Nucleus accumbens (tissue), 56 donors: ENCODE data around the gene NHLH2.
A peak's percentile ranks its signal among the peaks of the same experiment; 100 is the strongest.

Experiments
- DNase-seq, 56 donors: peaks; one replicate each; lab custom pipeline; 2025; lab: John Stamatoyannopoulos, UW

Gene NHLH2

DNA sequence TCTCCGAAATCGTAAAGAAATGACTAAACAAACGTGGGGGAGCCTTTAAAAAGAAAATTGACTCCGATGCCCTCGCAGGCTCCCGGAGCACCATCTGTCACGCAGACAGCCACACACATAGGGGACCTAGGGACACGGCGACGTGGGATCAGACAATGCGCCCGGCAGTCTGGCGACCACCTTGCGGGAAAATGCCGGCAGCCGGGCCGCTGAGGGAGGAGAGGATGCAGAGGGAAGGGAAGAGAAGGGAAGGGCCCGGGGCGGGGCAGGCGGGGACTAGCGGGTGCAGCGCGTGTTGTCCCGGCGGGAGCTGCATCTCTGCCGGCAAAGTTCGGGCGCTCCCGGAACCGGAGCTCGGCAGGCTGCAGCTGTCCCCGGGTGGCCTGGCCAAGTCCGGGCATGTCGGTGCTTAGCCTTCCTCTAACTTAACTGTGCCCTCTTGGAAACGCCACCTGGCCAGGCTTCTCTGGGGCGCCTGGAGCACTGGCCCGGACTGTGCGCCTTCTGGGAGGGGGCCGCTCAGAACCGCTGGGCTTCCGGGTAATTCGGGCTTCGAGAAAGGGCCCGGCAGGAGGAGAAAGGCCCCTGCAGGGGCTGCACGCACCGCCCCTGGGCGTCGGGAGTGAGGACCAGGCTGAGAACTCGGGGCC is 1.8 kb downstream of the NHLH2 start:
- peak in 30 of 56 donors; percentile 9 to 65 (median 40) for DNase-seq

DNA sequence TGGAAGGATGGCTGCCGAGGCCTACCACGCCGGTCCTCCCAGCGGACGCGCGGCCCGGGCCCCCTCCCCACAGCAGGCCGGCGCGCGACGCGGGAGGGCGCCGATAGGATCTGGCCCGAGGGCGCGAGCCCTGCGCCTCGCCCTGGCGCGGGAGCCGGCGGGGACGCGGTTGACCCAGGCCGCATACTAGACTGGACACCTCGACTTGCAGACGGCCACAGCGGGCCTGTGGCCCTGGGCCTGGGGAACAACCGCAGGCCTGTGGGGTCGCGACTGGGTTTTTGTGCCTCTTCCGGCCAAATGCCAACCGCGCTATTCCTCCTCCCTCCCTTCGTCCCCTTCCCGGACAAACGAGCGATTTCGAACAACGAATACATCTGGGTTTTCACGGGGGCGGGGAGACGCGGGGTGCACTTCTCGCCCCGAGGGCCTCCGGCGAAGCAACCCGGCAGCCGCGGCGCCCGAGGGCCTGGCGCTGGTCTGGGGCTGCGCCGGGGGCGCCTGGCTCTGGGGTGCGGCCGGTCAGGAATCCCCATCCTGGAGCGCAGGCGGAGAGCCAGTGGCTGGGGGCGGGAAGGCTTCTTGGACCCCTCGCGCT is 2.4 kb downstream of the NHLH2 start:
- peak in 21 of 56 donors; percentile 15 to 83 (median 42) for DNase-seq

DNA sequence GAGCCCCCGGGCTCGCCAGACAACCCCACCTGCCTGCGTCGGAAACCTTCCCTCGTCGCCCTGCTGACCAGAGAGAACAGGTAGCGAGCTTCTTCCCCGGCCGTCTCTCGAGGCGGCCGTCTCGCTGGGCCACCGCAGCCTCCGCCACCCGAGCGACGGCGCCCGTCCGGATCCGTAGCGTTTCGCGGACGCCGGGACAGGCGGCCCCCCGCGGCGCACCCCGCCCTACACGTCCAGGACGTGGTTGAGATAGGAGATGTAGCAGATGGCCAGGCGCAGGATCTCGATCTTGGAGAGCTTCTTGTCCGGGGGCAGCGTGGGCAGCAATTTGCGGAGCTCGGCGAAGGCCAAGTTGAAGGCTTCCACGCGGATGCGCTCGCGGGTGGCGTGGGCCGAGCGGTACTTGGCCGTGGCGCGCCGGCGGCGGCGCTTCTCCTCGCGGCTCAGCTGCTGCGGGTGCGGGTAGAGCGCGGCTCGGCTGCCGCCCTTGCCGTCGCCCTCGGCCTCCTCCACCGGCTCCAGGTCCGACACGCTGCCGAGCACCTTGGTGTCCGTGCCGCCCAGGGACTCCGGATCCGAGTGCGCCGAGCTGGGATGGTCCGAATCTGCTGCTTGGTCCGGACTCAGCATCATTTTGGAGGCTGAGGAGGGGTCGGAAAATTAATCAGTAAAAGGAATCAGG is 3.0 kb downstream of the NHLH2 start:
- DNase-seq = peak in 20 of 56 donors; percentile 5 to 70 (median 42)

DNA sequence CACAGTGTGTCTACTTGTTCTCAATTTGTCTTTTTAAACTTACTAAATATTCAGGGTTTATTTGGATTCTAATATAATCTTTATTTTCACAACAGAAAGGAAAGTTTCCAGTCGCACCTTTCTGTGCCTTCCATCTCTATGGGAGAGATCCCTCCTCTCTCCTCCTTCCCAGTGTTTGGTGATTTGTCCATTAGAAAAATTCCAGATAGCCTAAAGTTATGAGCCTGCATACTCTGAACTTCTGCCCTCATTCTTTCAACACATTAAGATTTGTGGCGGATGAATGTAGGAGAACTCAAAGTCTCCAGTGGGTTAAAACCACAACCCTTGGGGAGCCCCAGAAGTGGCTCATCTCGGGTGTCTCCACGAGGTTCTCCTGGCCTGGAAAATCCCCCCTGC is 3.6 kb downstream of the NHLH2 start:
- no peak for DNase-seq

DNA sequence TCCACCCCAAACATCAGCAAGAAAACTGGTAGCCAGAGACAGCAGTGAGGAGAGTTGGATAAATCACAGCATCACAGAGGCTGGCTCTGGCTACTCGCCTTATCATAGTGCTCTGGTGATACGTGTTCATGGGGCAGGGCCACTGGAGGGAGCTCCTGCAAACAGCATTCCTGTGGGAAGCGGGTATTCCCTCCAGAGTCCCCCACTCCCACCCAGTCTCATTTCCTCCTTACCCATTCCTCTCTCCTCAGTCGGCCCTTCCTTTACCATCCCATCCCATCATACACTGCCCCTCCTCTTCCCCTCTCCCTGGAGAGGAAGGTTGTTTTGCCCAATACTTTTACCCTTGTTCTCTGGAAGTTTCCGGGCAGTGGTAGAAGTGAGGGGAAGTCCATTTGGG is 7.1 kb downstream of the NHLH2 start:
- DNase-seq = peak in 2 of 56 donors; percentile 1 to 22

DNA sequence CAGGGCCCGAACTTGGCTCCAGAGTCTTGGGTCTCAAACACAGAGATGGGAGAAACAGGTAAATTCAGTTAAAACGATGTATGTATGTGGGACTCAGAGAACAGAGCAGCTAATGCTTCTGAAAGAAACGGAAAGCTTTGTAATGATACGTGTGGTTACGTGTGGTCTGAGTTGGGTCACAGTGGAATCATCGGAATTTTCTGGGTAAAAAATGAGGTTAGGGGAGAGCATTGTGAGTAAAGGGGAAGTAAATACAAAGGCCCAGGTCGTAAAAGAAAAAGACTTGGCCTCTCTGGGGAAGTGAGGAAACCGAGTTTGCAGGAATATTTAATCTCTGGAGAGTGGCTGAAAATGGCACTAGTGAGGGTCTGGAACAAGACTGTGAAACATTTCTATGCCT is 8.3 kb downstream of the NHLH2 start:
- DNase-seq = no peak

DNA sequence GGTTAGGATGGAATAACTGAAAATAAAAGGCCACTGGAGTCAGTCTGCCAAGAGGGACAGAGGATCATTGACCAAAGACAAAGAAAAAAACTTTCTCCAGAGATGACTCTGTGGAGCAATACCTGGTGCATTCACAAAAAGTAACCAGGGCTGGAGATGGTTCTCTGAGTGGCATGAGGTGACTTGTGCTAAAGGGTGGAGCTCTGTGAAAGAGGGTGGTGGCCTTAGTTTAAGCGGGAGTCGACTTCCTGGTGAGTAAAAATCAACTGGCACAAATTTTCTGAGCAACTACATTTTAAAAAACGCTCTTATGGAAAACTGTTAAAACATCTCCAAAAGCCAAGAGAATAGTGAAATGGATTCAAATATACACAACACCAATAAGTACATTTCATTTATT is 10.0 kb downstream of the NHLH2 start:
- no peak for DNase-seq

DNA sequence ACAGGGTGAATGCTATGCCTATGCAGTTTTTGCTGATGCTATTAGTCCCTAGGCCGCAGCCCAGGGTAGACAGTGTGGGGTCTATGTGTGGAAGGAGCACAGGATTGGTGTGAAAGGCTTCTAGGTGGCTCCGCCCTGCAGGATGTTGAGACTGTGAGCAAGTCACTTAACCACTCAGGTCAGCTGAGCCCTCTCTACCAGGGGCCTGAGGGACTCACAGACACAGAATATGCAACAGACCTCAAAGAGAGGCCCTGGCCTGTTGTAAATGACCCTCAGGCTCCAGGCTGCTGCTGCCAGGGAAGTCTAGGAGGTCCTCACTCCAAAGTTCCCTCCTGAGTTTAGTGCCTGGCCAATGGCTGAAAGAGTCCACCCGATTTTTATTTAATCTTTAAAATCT is 11.0 kb downstream of the NHLH2 start:
- DNase-seq = no peak

DNA sequence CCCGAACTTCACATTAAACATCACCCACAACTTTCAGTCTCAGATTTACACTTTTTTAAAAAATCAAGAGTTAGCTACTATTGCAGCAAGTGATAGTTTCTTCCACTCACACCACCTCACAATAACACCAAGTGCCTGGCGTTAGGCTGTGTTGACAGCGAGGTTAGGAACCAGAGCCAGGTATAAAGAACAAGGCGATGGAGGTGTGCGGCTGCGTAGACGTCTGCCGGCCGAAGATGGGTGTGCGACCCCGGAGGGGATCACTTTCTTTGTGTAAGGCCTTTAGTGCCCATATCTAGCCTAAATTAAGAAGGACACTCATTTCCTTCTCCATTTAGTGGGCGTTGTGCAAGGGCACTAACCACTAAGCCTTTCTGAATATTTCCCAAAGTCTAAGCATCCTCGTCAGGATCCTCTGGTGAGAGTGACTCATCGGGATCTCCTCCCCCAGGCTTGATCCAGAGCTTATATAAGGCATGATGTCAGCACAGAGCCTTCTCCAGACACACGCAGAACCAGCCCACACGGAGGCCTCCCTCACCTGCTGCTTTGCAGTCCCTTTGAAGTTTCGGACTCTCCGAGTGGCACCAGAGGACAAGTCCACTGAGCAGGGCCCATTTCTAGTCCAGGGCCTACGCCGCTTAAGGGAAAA is 11.8 kb downstream of the NHLH2 start:
- peak in 26 of 56 donors; percentile 4 to 73 (median 35) for DNase-seq

DNA sequence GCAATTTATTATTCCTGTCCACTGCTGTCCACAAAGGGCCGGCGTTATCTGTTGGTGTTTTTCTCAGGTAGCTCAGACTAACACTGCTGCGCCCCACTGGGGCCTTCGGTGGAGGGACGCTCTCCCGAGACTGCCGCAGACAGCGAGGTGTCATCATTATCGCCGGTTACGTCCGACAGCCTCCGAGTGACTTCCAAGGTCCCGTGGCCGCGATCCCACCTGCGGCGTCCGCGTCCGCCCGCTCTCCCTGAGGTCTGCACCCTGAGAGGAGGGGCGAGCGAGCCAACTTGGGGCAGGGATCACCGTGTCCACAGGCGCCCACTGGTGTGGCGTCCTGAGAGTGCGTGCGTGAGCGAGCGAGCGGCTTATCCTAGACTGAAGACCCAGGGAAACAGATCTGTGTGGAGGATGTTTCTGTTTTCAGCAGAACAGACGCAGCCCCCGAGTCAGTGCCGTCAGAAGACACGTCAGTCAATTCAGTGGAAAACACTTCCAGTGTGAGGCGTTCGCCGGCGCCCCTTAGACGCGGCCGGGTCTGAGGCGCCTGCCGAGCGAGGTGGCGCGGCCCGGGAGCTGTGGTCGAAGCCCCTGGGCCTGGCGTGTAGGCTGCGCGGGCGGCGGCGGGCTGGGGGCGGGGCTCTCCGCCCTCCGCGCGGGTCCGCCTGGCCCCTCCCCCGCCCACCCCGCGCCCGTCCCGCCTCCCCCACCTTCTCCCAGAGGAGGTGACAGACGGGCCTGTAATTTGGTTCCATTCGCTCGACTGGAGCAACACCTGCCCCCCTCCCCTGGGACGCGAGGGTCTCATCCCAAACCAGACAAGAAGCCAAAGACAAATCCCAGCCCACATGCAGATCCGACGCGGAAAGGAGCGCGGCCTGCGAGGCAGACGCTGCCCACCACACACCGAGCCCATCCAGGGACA is 12.6 kb downstream of the NHLH2 start:
- DNase-seq = peak in 14 of 56 donors; percentile 4 to 42 (median 22)

DNA sequence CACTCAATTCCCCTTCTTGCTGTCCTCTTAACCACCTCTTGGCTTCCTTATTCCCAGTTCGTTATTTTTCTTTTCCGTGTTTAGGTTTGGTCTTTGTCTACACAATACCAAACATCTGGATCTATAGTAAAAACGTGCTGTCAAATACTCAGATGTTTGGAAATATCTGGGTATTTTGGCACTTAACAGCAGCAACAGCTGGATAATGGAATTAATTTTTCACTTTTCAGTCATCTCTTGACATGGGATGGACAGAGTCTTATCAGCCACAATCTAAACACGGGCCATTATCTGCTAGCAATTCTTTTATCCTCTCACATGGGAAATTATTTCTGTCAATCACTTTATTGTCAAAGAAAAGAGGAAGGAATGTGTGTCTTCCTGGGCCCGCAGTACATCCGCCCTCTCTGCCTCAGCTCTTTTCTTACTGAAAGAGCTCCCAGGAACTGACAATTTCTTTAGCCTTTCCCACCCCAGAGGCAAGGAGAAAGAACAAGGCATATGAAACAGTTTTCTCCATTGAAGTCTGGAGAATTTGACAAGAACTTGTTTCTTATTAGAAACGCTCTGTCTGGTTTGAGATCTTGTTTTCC is 13.4 kb downstream of the NHLH2 start:
- no peak for DNase-seq

DNA sequence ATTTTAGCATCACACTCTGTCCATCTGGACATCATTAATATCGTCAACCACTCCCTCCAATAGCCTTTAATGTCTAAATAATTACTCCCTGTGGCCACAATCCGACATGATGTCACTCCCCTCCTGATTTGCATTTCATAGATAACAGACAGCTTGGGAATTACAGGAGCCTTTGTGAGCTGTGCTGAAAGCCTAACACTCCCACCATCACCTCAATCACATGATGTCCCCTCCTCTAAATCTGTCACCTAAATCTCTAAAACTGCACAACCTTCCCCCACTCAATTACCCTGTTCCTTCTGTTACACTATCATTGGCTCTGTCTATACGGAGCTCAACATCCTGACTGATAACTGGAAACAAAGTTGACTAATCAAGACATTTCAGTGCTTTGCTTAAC is 14.3 kb downstream of the NHLH2 start:
- DNase-seq = no peak

DNA sequence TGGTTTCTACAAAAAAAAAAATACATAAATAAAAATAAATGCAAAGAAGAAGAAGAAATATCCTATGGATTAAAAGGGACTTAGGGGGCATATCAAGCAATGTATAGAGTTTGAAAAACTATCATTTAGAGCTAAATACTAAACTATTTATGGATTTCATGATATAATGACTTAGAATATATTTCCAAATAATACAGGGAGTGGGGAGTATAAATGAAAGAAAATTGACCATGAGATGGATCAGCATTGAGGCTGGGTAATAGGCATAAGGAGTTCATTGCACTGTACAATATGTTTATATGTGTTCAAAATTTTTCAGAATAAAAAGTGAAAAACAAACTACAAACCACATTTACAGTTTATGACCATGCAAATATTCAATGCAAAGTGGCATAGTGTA is 18.8 kb downstream of the NHLH2 start:
- DNase-seq = no peak

DNA sequence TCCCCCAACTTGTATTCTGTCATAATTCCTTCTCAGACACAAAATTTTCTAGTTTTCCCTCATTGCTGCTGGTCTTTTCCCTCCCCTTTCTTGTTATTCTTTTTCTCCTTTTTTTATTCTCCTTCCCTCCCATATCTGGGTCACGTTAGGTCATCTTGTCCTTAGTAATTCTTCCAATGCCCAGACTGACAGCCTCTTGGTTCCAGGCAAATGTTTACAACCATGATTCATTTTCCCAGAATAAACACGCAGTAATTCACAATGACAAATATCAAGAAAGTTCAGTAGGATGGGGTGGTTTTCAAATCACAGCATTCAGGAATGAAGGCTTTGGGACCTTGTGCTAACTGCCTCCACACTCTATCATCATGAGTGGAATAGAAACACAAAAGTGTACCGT is 25.2 kb downstream of the NHLH2 start:
- no peak for DNase-seq

DNA sequence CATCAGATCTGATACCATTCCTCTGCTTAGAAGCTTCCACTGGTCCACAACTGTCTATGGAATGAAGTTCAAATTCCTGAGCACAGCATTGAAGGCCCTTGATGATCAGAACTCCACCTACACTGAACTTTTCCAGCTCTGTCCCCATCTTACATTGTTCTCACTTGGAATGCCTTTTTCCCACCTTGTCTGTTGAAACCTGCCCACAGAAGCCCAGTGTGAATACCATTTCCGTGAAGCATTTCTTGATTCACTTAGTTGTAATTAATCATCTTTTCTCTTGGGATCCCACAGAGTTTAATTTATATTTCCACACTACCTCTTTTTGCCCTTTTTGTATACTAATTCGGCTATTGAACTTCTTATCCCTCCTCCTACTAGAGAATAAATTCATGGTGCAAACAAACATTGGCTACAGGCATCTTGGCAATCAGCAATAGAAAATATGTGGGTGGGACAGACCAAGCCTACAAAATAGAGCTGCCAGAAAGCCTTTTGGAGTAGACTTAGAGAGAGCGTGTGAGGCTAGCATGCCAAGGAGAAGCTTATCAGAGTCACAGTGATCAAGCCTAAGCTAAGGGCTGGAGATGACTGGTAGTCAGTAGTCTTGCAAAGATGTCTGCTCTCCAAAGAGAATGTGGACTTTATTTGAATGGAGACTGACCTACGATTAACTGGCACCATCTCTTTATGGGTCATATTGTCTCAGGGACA is 26.1 kb downstream of the NHLH2 start:
- no peak for DNase-seq

DNA sequence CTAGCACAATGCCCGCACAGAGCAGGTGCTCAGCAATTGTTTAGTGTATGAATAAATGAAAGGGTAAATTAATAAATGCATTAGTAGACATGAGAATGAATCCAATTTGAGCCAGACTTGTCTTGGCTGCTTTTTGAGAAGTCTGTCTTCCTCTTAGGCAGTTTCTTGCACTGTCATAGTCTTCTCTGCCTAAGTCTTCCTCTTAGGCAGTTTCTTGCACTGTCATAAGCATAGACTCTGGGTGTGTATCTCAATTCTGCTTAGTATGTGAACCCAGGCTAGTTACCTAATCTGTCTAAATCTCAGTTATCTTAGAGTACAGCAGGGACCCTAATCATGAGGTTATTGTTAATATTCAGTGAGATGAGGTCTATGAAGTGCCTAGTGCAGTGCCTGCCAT is 27.2 kb downstream of the NHLH2 start:
- no peak for DNase-seq

DNA sequence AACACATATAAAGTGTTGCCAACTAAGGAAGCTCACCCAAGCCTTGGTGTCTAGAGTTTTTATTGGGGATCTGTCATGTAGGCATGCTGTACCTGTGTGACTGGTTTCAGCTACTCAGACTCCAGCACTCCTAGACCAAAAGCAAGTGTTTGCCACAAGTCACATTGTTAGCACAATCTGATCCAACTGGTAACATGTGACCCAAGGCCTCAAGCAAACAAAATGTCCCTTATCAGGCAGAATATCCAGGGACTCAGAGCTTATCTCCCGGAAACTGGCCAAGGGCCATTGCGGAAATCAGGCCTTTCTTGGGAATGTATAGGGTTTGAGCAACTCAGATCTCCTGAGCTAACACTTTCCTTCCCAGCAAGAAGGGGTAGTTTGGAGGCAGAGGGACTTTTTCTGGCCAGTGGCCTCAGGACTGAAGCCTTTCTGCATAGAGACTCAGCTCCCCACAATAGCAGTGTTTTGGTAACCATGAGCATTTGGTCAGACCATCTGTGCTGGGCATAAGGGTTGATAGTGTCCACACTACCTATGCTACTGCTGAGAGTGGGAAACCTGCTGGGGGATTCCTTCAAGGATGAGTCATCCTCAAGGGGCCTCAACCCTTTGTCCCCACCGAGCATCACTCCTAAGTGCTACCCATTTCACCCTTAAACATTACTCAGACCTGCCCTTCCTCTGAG is 29.6 kb downstream of the NHLH2 start:
- no peak for DNase-seq

DNA sequence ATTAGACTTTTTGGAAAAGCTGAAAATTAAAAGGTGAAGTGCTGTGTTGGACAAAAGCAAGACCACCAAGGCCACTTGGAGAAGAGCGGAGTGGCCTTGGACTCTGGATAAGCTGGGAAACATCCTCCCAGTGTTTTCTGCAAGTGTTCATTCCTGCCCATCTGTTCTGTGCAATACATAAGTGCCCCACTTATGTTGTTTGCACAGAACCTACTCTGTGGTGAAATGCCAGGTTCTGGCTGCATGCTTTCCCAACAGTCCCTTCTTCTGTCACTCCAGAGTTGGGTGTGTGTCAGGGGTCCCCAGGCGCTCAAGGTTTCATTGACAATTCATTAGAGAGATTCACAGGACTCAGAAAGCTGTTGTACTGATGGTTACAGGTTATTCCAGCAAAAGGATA is 30.3 kb downstream of the NHLH2 start:
- DNase-seq = no peak

DNA sequence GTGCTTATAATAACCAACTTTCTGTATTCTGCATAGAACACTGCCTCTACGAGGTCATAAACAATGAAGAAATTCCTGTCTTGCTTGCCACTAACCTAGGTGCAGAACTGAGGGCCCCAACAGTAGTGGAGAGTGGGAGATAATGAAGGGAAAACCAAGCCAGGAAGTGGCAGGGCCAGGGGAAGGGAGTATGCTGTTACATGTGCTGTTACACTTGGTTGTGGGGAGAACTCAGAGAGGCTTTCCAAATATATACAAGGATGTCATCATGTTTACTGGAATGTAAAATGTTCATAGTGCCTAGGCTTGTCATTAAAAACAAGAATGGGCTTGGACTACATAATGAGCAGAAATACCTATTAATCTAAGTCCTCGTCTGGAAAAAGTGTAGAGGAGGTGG is 31.1 kb downstream of the NHLH2 start:
- no peak for DNase-seq
